HepG2 (cell line): ENCODE measurements around the gene AXDND1. TPM values are rescaled to one million over a fixed set of nuclear protein-coding genes. Genes with fewer than 3 reads are reported as not detected.
"Not testable (repeated sequence)": the region's sequence is repeated elsewhere in the genome, so short reads cannot be mapped to it uniquely, and the experiment has no call there.

Source experiments
- ATAC-seq: fragments of 200-7000 bp; cut with Tn5 transposase; 3 replicates; pipeline ENCODE4 v1.9.1; 2020; ENCODE audit warnings: mild to moderate bottlenecking, moderate library complexity
- BruUV-seq: library from RNA; stranded (reverse); fragments of 400-500 nt; replicated peaks from 2 replicates; lab custom pipeline; 2021; lab: Mats Ljungman, UMichigan
- CTCF ChIA-PET: fragments of 300-600 bp; formaldehyde crosslinking; extraction: SDS; loops from one replicate; lab custom pipeline; 2021; ENCODE audit warnings: low total read pairs, inconsistent platforms, low intra/inter-chr PET ratio; lab: Yijun Ruan, JAX
- POLR2A ChIA-PET: fragments of 350-600 bp; sonication (Branson Sonifier 250); formaldehyde crosslinking; loops from one replicate; lab custom pipeline; 2020; ENCODE audit warnings: antibody characterized with exemption, inconsistent platforms; lab: Yijun Ruan, JAX
- DNase-seq: peaks from one replicate; pipeline ENCODE4 v3.0.0-alpha.2; 2015; ENCODE audit warnings: low spot score
- FAIRE-seq: peaks from 3 replicates; lab custom pipeline; 2011; peaks lifted over from hg19 to GRCh38; lab: Jason Lieb, UNC
- H2AFZ ChIP-seq: one replicate; pipeline ENCODE4 v1.6.1; 2011; ENCODE audit warnings: low read length, inconsistent platforms
- H3K27ac ChIP-seq: fragments of 300-600 bp; 3 replicates; pipeline ENCODE4 v1.8.0; 2011; ENCODE audit warnings: mixed run types, mild to moderate bottlenecking, mixed read lengths, low read length, inconsistent platforms; ENCODE audit not compliant: insufficient read depth; ENCODE audit errors: extremely low read length
- H3K27me3 ChIP-seq, 2 experiments: fragments of 200-600 bp in 1 of 2; 2 replicates in 1 of 2; 3 replicates in 1 of 2; pipeline versions ENCODE4 v1.6.0 to v1.8.0; 2011; ENCODE audit warnings: low read length in 2 of 2, mild to moderate bottlenecking in 2 of 2, moderate library complexity in 2 of 2, inconsistent platforms in 1 of 2; ENCODE audit not compliant: insufficient read depth in 2 of 2, control insufficient read depth in 1 of 2
- H3K36me3 ChIP-seq, 2 experiments: fragments of 200-600 bp in 1 of 2; replicated peaks in 1 of 2; 2 replicates in 1 of 2; 3 replicates in 1 of 2; pipeline versions ENCODE4 v1.5.1 to v1.8.0; 2011; ENCODE audit warnings: low read length in 2 of 2, inconsistent platforms in 1 of 2; ENCODE audit not compliant: insufficient read depth in 2 of 2, control insufficient read depth in 1 of 2
- H3K4me1 ChIP-seq: 2 replicates; pipeline ENCODE4 v1.5.1; 2012; ENCODE audit warnings: low read length, inconsistent platforms; ENCODE audit not compliant: insufficient read depth
- H3K4me2 ChIP-seq: 2 replicates; pipeline ENCODE4 v1.6.0; 2011; ENCODE audit warnings: low read depth, low read length, inconsistent platforms
- H3K4me3 ChIP-seq, 3 experiments: fragments of 200-600 bp in 1 of 3; sonication (generic), shearing (Covaris generic) in 1 of 3; replicated peaks in 1 of 3; 2 replicates each; pipeline ENCODE4 v1.5.1; 2011 to 2016; ENCODE audit warnings: low read length in 3 of 3, inconsistent platforms in 2 of 3, low read depth in 2 of 3, mild to moderate bottlenecking in 2 of 3, control low read depth in 1 of 3, mixed read lengths in 1 of 3; ENCODE audit not compliant: insufficient read depth in 1 of 3
- H3K79me2 ChIP-seq: one replicate; pipeline ENCODE4 v1.6.1; 2011; ENCODE audit warnings: low read length, inconsistent platforms; ENCODE audit not compliant: insufficient read depth
- H3K9ac ChIP-seq: 2 replicates; pipeline ENCODE4 v1.6.0; 2011; ENCODE audit warnings: mild to moderate bottlenecking, low read depth, low read length, inconsistent platforms; ENCODE audit not compliant: insufficient read depth
- H3K9me3 ChIP-seq: 2 replicates; pipeline ENCODE4 v1.5.1; 2012; ENCODE audit warnings: mild to moderate bottlenecking, low read length
- H4K20me1 ChIP-seq: 2 replicates; pipeline ENCODE4 v1.6.0; 2011; ENCODE audit warnings: inconsistent platforms, mild to moderate bottlenecking, low read length, moderate library complexity; ENCODE audit not compliant: insufficient read depth
- IRX3 ChIP-seq: sonication (generic); formaldehyde crosslinking; IDR thresholded peaks from 2 replicates; pipeline ENCODE4 v1.8.1; 2023; ENCODE audit warnings: mild to moderate bottlenecking, low read depth, missing genetic modification reagents, borderline replicate concordance
- NR3C1 ChIP-seq: sonication (generic); formaldehyde crosslinking; IDR thresholded peaks from 2 replicates; pipeline ENCODE4 v1.4.0; 2020; ENCODE audit warnings: missing genetic modification reagents
- REPIN1 ChIP-seq: sonication (generic); formaldehyde crosslinking; IDR thresholded peaks from 2 replicates; pipeline ENCODE4 v1.8.0; 2022; ENCODE audit warnings: missing genetic modification reagents, low read depth, mild to moderate bottlenecking, borderline replicate concordance
- YEATS4 ChIP-seq: sonication (generic); formaldehyde crosslinking; IDR thresholded peaks from 2 replicates; pipeline ENCODE4 v1.4.0; 2020; ENCODE audit warnings: missing genetic modification reagents, borderline replicate concordance
- ZNF605 ChIP-seq: sonication (generic); formaldehyde crosslinking; IDR thresholded peaks from 2 replicates; pipeline ENCODE4 v1.8.0; 2022; ENCODE audit warnings: mild to moderate bottlenecking, missing genetic modification reagents
- WGBS: methylation state at CpG from one replicate; pipeline ENCODE4 v1.1.6; 2017; ENCODE audit warnings: low lambda C conversion rate; 5-methylcytosine and 5-hydroxymethylcytosine counted together
- in situ Hi-C: cut with HindIII; loops from 2 replicates; pipeline ENCODE4 v1.10.0; 2017; ENCODE audit warnings: low pct_unique_long_range_greater_than_20kb; ENCODE audit not compliant: extremely low pct_ligation_motif_present
- intact Hi-C: fragments of 100-400 bp; cut with micrococcal nuclease; formaldehyde crosslinking; loops from one replicate; pipeline ENCODE4 v1.10.0; 2022; ENCODE audit not compliant: unreplicated experiment
- polyA plus RNA-seq, 8 experiments: library from polyadenylated mRNA; depleted of rRNA in 3 of 8; stranded (reverse) in 7 of 8; unstranded in 1 of 8; fragments of >200 nt; fragmentation: Illumina TruSeq in 4 of 8; extraction: Trizol in 4 of 8; gene quantifications; 2 replicates each; pipeline versions ENCODE4 v1.2.1 to v1.2.3, GENCODE V29; 2011 to 2016; ENCODE audit warnings: low read depth in 4 of 8, missing spikeins in 1 of 8, mixed read lengths in 1 of 8; ENCODE audit not compliant: insufficient read depth in 1 of 8
- total RNA-seq, 5 experiments: library from RNA; depleted of rRNA; stranded (reverse); fragments of >200 nt; fragmentation: Illumina TruSeq; extraction: Trizol; gene quantifications; 2 replicates each; pipeline ENCODE4 v1.2.3, GENCODE V29; 2016; ENCODE audit warnings: low read depth in 1 of 5

Gene AXDND1
- total and polyA plus RNA-seq, 2 of the 13 experiments (the other 11 are each of a cell fraction or from before 2014, with no cell fraction given) = 0.15 to 0.40 TPM

DNA sequence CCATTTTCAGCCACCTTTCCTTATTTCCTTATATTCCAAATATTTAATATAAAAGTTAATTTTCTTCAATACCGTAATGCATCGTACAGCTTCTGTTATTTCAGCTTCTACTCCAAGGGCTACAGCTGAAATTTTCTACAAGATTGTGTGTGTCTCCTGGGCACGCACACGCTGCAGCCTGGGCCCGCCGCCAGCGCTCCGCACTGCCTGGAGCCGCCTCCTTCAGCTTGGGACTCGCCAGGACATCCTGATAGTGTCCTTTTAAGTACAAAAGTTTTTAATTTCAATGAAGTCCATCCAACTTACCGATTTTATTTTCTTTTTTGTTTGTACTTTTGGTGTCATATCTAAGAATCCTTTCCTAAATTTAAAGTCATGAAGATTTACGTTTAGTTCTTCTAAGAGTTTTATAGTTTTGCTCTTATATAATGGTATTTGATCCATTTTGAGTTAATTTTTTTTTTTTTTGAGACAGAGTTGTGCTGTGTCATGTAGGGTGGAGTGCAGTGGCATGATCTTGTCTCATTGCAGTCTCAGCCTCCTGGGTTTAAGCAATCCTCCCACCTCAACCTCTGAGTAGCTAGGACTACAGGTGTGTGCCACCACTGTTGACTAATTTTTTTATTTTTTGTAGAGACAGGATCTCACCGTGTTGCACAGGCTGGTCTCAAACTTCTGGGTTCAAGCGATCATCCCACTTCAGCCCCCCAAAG is 82.8 kb downstream of the AXDND1 start:
- DNase-seq = no peak
- Histone ChIP-seq H3K27me3 (no peaks in the 10 kb centered on the region; a peak in 1 of 5 replicates), H3K79me2 (no peaks in the 10 kb centered on the region), H3K36me3 (no peaks in the 10 kb centered on the region), H3K4me2 (no peak overlapping the region), H3K4me3 (no peak overlapping the region), H3K9me3 (no peaks in the 10 kb centered on the region), H3K27ac (no peak overlapping the region), H3K9ac (no peak overlapping the region), H3K4me1 (no peaks in the 10 kb centered on the region), H4K20me1 (no peaks in the 10 kb centered on the region), H2AFZ (no peak overlapping the region)
- ATAC-seq = no peak
- in situ Hi-C loops = no loop called here
- ChIA-PET CTCF (interaction anchor here (1.4 kb wide), 1 partner anchor 197 kb away, joined by 4 read pairs; no protein-coding TSS in a partner anchor), POLR2A (no interaction called here)
- TF ChIP-seq IRX3 (CRISPR knock-in tag) = no peak
- no peak for TF ChIP-seq REPIN1 (CRISPR knock-in tag)
- no peak for TF ChIP-seq ZNF605 (CRISPR knock-in tag)
- no peak for TF ChIP-seq YEATS4
- no peak for TF ChIP-seq NR3C1 (CRISPR knock-in tag)
- FAIRE-seq = no peak
- no TSS peak for BruUV-seq
- 50% methylated on average over 14 of the region's 14 CpGs for WGBS
- intact Hi-C loops = no loop called here

DNA sequence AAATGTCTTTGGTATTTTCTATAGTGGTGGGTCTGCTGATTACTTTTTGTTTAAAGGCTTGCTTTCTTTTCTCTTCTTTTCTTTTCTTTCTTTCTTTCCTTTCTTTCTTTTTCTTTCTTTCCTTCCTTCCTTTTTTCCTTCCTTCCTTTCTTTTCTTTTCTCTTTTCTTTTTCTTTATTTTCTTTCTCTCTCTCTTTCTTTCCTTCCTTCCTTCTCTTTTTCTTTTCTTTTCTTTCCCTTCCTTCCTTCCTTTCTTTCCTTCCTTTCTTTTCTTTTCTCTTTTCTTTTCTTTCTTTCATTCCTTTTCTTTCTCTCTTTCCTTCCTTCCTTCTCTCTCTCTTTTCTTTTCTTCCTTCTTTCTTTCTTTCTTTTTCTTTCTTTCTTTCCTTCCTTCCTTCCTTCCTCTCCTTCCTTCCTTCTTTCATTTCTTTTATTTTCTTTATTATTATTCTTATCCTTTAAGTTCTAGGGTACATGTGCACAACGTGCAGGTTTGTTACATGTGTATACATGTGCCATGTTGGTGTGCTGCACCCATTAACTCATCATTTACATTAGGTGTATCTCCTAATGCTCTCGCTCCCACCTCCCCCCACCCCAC is 93.9 kb downstream of the AXDND1 start:
- H3K27ac ChIP-seq, intact Hi-C loops, H3K79me2 ChIP-seq, H3K9me3 ChIP-seq, H2AFZ ChIP-seq, BruUV-seq, H3K27me3 ChIP-seq, ATAC-seq, H3K9ac ChIP-seq, POLR2A ChIA-PET, H3K4me2 ChIP-seq, H3K4me3 ChIP-seq, H3K4me1 ChIP-seq, CTCF ChIA-PET, FAIRE-seq, H3K36me3 ChIP-seq, H4K20me1 ChIP-seq, DNase-seq: not testable (repeated sequence)
- in situ Hi-C loops = loop anchor here (10.0 kb wide), 1 partner anchor 55 kb away; no protein-coding TSS in a partner anchor
- 43% methylated on average over 2 of the region's 2 CpGs for WGBS

DNA sequence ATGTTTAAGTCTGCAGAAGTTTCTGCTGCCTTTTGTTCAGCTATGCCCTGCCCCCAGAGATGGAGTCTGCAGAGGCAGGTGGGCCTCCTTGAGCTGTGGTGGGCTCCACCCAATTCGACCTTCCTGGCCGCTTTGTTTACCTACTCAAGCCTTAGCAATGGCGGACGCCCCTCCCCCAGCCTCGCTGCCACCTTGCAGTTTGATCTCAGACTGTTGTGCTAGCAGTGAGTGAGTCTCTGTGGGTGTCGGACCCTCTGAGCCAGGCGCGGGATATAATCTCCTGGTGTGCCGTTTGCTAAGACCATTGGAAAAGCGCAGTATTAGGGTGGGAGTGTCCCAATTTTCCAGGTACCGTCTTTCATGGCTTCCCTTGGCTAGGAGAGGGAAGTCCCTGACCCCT is 99.9 kb downstream of the AXDND1 start:
- WGBS = 44% methylated on average over 9 of the region's 11 CpGs

More for the DNA sequence above, 99.9 kb downstream of the AXDND1 start:
- H2AFZ ChIP-seq, H3K27ac ChIP-seq, H3K4me3 ChIP-seq, H4K20me1 ChIP-seq, H3K27me3 ChIP-seq, H3K9me3 ChIP-seq, BruUV-seq, FAIRE-seq, CTCF ChIA-PET, H3K9ac ChIP-seq, POLR2A ChIA-PET, H3K4me2 ChIP-seq, ATAC-seq, DNase-seq, in situ Hi-C loops, H3K36me3 ChIP-seq, H3K79me2 ChIP-seq, intact Hi-C loops, H3K4me1 ChIP-seq: not testable (repeated sequence)
